ENCODE results near the gene XRCC4.

DNA sequence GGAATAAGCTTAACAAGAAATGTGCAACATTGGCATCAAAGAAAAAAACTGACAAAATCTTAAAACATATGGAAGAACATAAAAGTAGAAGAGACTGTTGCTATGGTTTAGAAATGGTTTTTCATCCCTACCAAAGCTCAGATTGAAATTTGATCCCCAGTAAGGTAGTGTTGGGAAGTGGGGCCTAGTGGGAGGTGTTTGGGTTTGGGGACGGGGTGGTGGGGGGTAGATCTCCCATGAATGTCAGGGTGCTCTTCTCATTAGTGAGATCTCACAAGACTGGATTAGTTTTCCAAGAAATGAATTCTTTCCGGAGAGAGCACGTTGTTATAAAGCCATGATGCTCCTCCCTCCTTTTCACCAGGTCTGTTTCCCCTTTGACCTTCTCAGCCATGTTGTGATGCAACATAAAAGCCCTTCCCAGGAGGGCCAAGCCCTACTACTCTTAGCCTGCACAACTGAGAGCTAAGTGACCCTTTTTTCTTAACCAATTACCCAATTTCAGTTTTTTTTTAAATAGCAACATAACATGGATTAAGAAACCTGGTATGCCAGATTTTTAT lies 10.7 kb upstream of the XRCC4 start:
- TF ChIP-seq, protein P1, sequence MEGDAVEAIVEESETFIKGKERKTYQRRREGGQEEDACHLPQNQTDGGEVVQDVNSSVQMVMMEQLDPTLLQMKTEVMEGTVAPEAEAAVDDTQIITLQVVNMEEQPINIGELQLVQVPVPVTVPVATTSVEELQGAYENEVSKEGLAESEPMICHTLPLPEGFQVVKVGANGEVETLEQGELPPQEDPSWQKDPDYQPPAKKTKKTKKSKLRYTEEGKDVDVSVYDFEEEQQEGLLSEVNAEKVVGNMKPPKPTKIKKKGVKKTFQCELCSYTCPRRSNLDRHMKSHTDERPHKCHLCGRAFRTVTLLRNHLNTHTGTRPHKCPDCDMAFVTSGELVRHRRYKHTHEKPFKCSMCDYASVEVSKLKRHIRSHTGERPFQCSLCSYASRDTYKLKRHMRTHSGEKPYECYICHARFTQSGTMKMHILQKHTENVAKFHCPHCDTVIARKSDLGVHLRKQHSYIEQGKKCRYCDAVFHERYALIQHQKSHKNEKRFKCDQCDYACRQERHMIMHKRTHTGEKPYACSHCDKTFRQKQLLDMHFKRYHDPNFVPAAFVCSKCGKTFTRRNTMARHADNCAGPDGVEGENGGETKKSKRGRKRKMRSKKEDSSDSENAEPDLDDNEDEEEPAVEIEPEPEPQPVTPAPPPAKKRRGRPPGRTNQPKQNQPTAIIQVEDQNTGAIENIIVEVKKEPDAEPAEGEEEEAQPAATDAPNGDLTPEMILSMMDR (optimal IDR thresholded peaks at IDR 0.05 in 1 of 3, IDR thresholded peaks at IDR 0.05 in 1 of 3, conservative IDR thresholded peaks at IDR 0.05 in 1 of 3; ENCODE audit: extremely low read depth in 1 of 3, insufficient read depth in 2 of 3, low read length in 3 of 3) = no peak
- no peak for TF ChIP-seq EZH2 (IDR thresholded peaks at IDR 0.05; ENCODE audit: low read length)

Data from keratinocyte (primary cell).